GM23338 (cell line): Measurements from ENCODE around the gene GCN1. TPM values are rescaled to one million over a fixed set of nuclear protein-coding genes. Genes with fewer than 3 reads are reported as not detected.

Source experiments
- ATAC-seq: fragments of 200-7000 bp; cut with Tn5 transposase; 3 replicates; pipeline ENCODE4 v1.9.1; 2020
- DNase-seq: peaks from one replicate; pipeline ENCODE4 v3.0.0-alpha.2; 2015; ENCODE audit warnings: low spot score
- H2AFZ ChIP-seq: fragments of 200-600 bp; sonication (generic); 2 replicates; pipeline ENCODE4 v1.8.0; 2016; ENCODE audit warnings: antibody characterized with exemption, mild to moderate bottlenecking, moderate library complexity
- H3F3A ChIP-seq: fragments of 200-600 bp; sonication (generic); replicated peaks from 2 replicates; pipeline ENCODE4 v1.8.0; 2017; ENCODE audit warnings: antibody characterized with exemption, mixed run types, low read depth
- H3K27ac ChIP-seq: fragments of 200-600 bp; sonication (generic); 2 replicates; pipeline ENCODE4 v1.6.1; 2016; ENCODE audit warnings: low read depth
- H3K27me3 ChIP-seq: fragments of 200-600 bp; sonication (generic); 2 replicates; pipeline ENCODE4 v1.8.0; 2016; ENCODE audit warnings: mild to moderate bottlenecking, mixed run types, moderate library complexity; ENCODE audit not compliant: insufficient read depth
- H3K36me3 ChIP-seq: fragments of 200-600 bp; sonication (generic); 2 replicates; pipeline ENCODE4 v1.8.0; 2016; ENCODE audit warnings: mild to moderate bottlenecking; ENCODE audit not compliant: insufficient read depth
- H3K4me1 ChIP-seq: fragments of 200-600 bp; sonication (generic); 2 replicates; pipeline ENCODE4 v1.8.0; 2016; ENCODE audit warnings: mild to moderate bottlenecking, moderate library complexity; ENCODE audit not compliant: insufficient read depth
- H3K4me2 ChIP-seq: fragments of 200-600 bp; sonication (generic); 2 replicates; pipeline ENCODE4 v1.7.1; 2017; ENCODE audit warnings: mixed run types
- H3K4me3 ChIP-seq: fragments of 200-600 bp; sonication (generic); 2 replicates; pipeline ENCODE4 v1.6.1; 2016; ENCODE audit warnings: mixed run types
- H3K79me2 ChIP-seq: fragments of 200-600 bp; sonication (generic); replicated peaks from 2 replicates; pipeline ENCODE4 v1.8.0; 2017; ENCODE audit warnings: mild to moderate bottlenecking; ENCODE audit not compliant: insufficient read depth
- H3K9me2 ChIP-seq: fragments of 200-600 bp; sonication (generic); 2 replicates; pipeline ENCODE4 v1.8.0; 2017; ENCODE audit not compliant: insufficient read depth
- H4K20me1 ChIP-seq: fragments of 200-600 bp; sonication (generic); replicated peaks from 2 replicates; pipeline ENCODE4 v1.8.0; 2017; ENCODE audit warnings: mild to moderate bottlenecking; ENCODE audit not compliant: insufficient read depth
- H3K27ac Mint-ChIP-seq: 2 replicates; pipeline ENCODE4 v1.8.0; 2020; ENCODE audit warnings: inconsistent platforms, mild to moderate bottlenecking, moderate library complexity, mixed read lengths
- H3K27me3 Mint-ChIP-seq: 3 replicates; pipeline ENCODE4 v1.8.0; 2022; ENCODE audit warnings: low read depth, mild to moderate bottlenecking, moderate library complexity, mixed read lengths, inconsistent platforms; ENCODE audit not compliant: insufficient read depth, poor library complexity
- H3K36me3 Mint-ChIP-seq: 3 replicates; pipeline ENCODE4 v1.8.0; 2021; ENCODE audit warnings: low read depth, mild to moderate bottlenecking, inconsistent platforms, moderate library complexity, mixed read lengths
- H3K4me1 Mint-ChIP-seq: 3 replicates; pipeline ENCODE4 v1.8.0; 2020; ENCODE audit warnings: mild to moderate bottlenecking, inconsistent platforms, mixed read lengths
- H3K4me3 Mint-ChIP-seq: 3 replicates; pipeline ENCODE4 v1.8.0; 2021; ENCODE audit warnings: moderate library complexity, mild to moderate bottlenecking, inconsistent platforms, mixed read lengths
- H3K9me3 Mint-ChIP-seq: 3 replicates; pipeline ENCODE4 v1.8.0; 2020; ENCODE audit warnings: moderate library complexity, mild to moderate bottlenecking, inconsistent platforms, mixed read lengths
- CREB1 ChIP-seq: fragments of 250-450 bp; sonication (Bioruptor Pico); IDR thresholded peaks from 2 replicates; pipeline ENCODE4 v1.5.0; 2020; ENCODE audit warnings: low read depth, mild to moderate bottlenecking, moderate library complexity
- EZH2 ChIP-seq: fragments of 200-600 bp; sonication (generic); IDR thresholded peaks from one replicate; pipeline ENCODE4 v1.8.0; 2017; ENCODE audit warnings: antibody characterized with exemption, mild to moderate bottlenecking, low read depth; ENCODE audit not compliant: unreplicated experiment
- JUNB ChIP-seq: IDR thresholded peaks from one replicate; pipeline ENCODE4 v1.6.1; 2016; ENCODE audit warnings: antibody characterized with exemption; ENCODE audit not compliant: unreplicated experiment
- NANOG ChIP-seq: IDR thresholded peaks from 2 replicates; pipeline ENCODE4 v1.6.1; 2016; ENCODE audit warnings: antibody characterized with exemption, borderline replicate concordance
- ZNF114 ChIP-seq: fragments of 250-450 bp; sonication (Bioruptor Pico); IDR thresholded peaks from 2 replicates; pipeline ENCODE4 v1.5.0; 2020; ENCODE audit warnings: mild to moderate bottlenecking, moderate library complexity
- polyA plus RNA-seq: library from polyadenylated mRNA; unstranded; fragments of >200 nt; fragmentation: Nextera tagmentation; extraction: Ambion mirVana; gene quantifications from 2 replicates; pipeline ENCODE4 v1.2.1, GENCODE V29; 2016
- total RNA-seq: library from RNA; depleted of rRNA; stranded (reverse); fragments of >200 nt; shearing (Covaris generic); gene quantifications from 2 replicates; pipeline ENCODE4 v1.2.3, GENCODE V29; 2014
- TF ChIP-seq, protein P1 (sequence below), 2 experiments: fragments of 200-600 bp in 1 of 2; sonication (generic) in 1 of 2; conservative IDR thresholded peaks; 2 replicates each; pipeline versions ENCODE4 v1.5.1 to v1.6.1; 2016 to 2017; ENCODE audit warnings: antibody characterized with exemption in 2 of 2, low read depth in 2 of 2, mild to moderate bottlenecking in 2 of 2, moderate library complexity in 1 of 2
- TF ChIP-seq, protein P2 (sequence below): fragments of 250-450 bp; sonication (Bioruptor Pico); IDR thresholded peaks from 2 replicates; pipeline ENCODE4 v1.5.0; 2020; ENCODE audit warnings: mild to moderate bottlenecking, moderate library complexity

Gene GCN1
- total and polyA plus RNA-seq, 2 experiments from 2014 or later: 18.0 to 177 TPM

DNA sequence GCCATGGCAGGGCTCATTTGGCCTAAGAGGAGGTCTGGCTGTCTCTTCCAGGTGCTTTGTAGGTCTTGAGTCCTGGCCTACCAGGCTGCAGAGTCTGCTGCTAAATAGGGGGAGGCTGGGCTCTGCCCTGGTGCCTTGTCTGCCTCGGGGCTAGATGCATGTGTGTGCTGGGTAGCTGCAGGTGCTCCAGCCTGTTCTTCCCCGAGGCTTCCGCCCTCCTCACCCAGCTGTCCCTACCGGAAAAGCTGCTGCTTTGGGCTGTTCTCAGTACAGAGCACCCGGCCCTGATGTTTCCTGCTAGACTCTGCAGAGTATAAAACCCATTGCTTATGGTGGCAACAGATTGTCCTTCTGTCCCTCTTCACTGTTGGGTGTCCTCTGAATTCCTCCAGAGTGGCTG, 115.6 kb downstream of the GCN1 start:
- TF ChIP-seq CREB1: no peak
- TF ChIP-seq NANOG: no peak
- TF ChIP-seq EZH2: no peak
- TF ChIP-seq, protein P1, sequence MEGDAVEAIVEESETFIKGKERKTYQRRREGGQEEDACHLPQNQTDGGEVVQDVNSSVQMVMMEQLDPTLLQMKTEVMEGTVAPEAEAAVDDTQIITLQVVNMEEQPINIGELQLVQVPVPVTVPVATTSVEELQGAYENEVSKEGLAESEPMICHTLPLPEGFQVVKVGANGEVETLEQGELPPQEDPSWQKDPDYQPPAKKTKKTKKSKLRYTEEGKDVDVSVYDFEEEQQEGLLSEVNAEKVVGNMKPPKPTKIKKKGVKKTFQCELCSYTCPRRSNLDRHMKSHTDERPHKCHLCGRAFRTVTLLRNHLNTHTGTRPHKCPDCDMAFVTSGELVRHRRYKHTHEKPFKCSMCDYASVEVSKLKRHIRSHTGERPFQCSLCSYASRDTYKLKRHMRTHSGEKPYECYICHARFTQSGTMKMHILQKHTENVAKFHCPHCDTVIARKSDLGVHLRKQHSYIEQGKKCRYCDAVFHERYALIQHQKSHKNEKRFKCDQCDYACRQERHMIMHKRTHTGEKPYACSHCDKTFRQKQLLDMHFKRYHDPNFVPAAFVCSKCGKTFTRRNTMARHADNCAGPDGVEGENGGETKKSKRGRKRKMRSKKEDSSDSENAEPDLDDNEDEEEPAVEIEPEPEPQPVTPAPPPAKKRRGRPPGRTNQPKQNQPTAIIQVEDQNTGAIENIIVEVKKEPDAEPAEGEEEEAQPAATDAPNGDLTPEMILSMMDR (conservative IDR thresholded peaks at IDR 0.05; ENCODE audit: low read depth in 2 of 2): no peak
- TF ChIP-seq ZNF114 (CRISPR knock-in tag): no peak
- TF ChIP-seq JUNB: no peak
- no peaks in the 10 kb centered on the region for H3K27me3 ChIP-seq
- H3F3A ChIP-seq: no peaks in the 10 kb centered on the region
- Mint-ChIP-seq H3K9me3 (no peaks in the 10 kb centered on the region; the same call in 2 of the 3 replicates), H3K27ac (no peak overlapping the region), H3K27me3 (peaks cover 6% of the 10 kb centered on the region), H3K4me3 (no peak overlapping the region), H3K36me3 (peaks cover 13% of the 10 kb centered on the region), H3K4me1 (peaks cover 11% of the 10 kb centered on the region)
- H3K4me2 ChIP-seq: no peak overlapping the region
- H4K20me1 ChIP-seq: no peaks in the 10 kb centered on the region
- H3K27ac ChIP-seq: no peak overlapping the region
- no peaks in the 10 kb centered on the region for H3K4me1 ChIP-seq
- no peaks in the 10 kb centered on the region for H3K36me3 ChIP-seq
- no peaks in the 10 kb centered on the region for H3K79me2 ChIP-seq
- ATAC-seq (no peak), DNase-seq (no peak)
- 0 out of 2 replicates have a peak, but pooled peaks cover 2% of the 10 kb centered on the region for H3K9me2 ChIP-seq
- H2AFZ ChIP-seq: no peak overlapping the region
- no peak overlapping the region for H3K4me3 ChIP-seq

- no peaks in the 10 kb centered on the region for H3K79me2 ChIP-seq
- no peak overlapping the region for H3K4me2 ChIP-seq
- no peak overlapping the region for H3K27ac ChIP-seq
- H3K27me3 Mint-ChIP-seq: peaks cover 6% of the 10 kb centered on the region
- H3K4me3 Mint-ChIP-seq: no peak overlapping the region
- no peak overlapping the region for H2AFZ ChIP-seq
- H4K20me1 ChIP-seq: no peaks in the 10 kb centered on the region
- 0 out of 2 replicates have a peak, but pooled peaks cover 2% of the 10 kb centered on the region for H3K9me2 ChIP-seq
- H3F3A ChIP-seq: no peaks in the 10 kb centered on the region
- no peaks in the 10 kb centered on the region; the same call in 2 of the 3 replicates for H3K9me3 Mint-ChIP-seq
- peaks cover 13% of the 10 kb centered on the region for H3K36me3 Mint-ChIP-seq
- TF ChIP-seq, protein P2, sequence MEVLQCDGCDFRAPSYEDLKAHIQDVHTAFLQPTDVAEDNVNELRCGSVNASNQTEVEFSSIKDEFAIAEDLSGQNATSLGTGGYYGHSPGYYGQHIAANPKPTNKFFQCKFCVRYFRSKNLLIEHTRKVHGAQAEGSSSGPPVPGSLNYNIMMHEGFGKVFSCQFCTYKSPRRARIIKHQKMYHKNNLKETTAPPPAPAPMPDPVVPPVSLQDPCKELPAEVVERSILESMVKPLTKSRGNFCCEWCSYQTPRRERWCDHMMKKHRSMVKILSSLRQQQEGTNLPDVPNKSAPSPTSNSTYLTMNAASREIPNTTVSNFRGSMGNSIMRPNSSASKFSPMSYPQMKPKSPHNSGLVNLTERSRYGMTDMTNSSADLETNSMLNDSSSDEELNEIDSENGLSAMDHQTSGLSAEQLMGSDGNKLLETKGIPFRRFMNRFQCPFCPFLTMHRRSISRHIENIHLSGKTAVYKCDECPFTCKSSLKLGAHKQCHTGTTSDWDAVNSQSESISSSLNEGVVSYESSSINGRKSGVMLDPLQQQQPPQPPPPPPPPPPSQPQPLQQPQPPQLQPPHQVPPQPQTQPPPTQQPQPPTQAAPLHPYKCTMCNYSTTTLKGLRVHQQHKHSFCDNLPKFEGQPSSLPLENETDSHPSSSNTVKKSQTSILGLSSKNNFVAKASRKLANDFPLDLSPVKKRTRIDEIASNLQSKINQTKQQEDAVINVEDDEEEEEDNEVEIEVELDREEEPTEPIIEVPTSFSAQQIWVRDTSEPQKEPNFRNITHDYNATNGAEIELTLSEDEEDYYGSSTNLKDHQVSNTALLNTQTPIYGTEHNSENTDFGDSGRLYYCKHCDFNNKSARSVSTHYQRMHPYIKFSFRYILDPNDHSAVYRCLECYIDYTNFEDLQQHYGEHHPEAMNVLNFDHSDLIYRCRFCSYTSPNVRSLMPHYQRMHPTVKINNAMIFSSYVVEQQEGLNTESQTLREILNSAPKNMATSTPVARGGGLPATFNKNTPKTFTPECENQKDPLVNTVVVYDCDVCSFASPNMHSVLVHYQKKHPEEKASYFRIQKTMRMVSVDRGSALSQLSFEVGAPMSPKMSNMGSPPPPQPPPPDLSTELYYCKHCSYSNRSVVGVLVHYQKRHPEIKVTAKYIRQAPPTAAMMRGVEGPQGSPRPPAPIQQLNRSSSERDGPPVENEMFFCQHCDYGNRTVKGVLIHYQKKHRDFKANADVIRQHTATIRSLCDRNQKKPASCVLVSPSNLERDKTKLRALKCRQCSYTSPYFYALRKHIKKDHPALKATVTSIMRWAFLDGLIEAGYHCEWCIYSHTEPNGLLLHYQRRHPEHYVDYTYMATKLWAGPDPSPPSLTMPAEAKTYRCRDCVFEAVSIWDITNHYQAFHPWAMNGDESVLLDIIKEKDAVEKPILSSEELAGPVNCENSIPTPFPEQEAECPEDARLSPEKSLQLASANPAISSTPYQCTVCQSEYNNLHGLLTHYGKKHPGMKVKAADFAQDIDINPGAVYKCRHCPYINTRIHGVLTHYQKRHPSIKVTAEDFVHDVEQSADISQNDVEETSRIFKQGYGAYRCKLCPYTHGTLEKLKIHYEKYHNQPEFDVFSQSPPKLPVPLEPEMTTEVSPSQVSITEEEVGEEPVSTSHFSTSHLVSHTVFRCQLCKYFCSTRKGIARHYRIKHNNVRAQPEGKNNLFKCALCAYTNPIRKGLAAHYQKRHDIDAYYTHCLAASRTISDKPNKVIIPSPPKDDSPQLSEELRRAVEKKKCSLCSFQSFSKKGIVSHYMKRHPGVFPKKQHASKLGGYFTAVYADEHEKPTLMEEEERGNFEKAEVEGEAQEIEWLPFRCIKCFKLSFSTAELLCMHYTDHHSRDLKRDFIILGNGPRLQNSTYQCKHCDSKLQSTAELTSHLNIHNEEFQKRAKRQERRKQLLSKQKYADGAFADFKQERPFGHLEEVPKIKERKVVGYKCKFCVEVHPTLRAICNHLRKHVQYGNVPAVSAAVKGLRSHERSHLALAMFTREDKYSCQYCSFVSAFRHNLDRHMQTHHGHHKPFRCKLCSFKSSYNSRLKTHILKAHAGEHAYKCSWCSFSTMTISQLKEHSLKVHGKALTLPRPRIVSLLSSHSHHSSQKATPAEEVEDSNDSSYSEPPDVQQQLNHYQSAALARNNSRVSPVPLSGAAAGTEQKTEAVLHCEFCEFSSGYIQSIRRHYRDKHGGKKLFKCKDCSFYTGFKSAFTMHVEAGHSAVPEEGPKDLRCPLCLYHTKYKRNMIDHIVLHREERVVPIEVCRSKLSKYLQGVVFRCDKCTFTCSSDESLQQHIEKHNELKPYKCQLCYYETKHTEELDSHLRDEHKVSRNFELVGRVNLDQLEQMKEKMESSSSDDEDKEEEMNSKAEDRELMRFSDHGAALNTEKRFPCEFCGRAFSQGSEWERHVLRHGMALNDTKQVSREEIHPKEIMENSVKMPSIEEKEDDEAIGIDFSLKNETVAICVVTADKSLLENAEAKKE (CRISPR knock-in tag): no peak
- H3K36me3 ChIP-seq: no peaks in the 10 kb centered on the region
- no peak overlapping the region for H3K4me3 ChIP-seq
- DNase-seq: no peak
- H3K27me3 ChIP-seq: no peaks in the 10 kb centered on the region
- no peak for ATAC-seq
- no peak overlapping the region for H3K27ac Mint-ChIP-seq
- no peaks in the 10 kb centered on the region for H3K4me1 ChIP-seq
- H3K4me1 Mint-ChIP-seq: peaks cover 11% of the 10 kb centered on the region
These were observed 117.3 kb downstream of the GCN1 start for GRCh38 chr12:120077260-120077659.
